GM18498 (cell line): ENCODE results near the gene CP.
"Not testable (repeated sequence)": the region's sequence is repeated elsewhere in the genome, so short reads cannot be mapped to it uniquely, and the experiment has no call there.

Experiments
- ATAC-seq: cut with Tn5 transposase; IDR thresholded peaks from one replicate; pipeline ENCODE4 v1.9.1; 2021; ENCODE audit warnings: mild to moderate bottlenecking, moderate library complexity; ENCODE audit not compliant: unreplicated experiment

Gene CP

GRCh38 chr3:149221783-149222517, at the start of gene CP:
CP (minus strand) TSS chr3:149221829; CDS start chr3:149221792, 37 bp downstream.
- no peak for ATAC-seq

GRCh38 chr3:149270180-149270579, 48.6 kb upstream of the CP start:
- ATAC-seq: no peak

- ATAC-seq: no peak
These were observed 48.1 kb upstream of the CP start for GRCh38 chr3:149269687-149270086.

- no peak for ATAC-seq
These were observed 45.9 kb upstream of the CP start for GRCh38 chr3:149267565-149267964.

- ATAC-seq: no peak
These were observed 45.1 kb upstream of the CP start for GRCh38 chr3:149266736-149267135.

GRCh38 chr3:149263856-149264255, 42.2 kb upstream of the CP start:
- no peak for ATAC-seq

- ATAC-seq: no peak
These were observed 37.1 kb upstream of the CP start for GRCh38 chr3:149258714-149259113.

GRCh38 chr3:149258298-149258697, 36.7 kb upstream of the CP start:
- no peak for ATAC-seq

GRCh38 chr3:149252272-149252671, 30.6 kb upstream of the CP start:
- no peak for ATAC-seq

GRCh38 chr3:149251186-149251585, 29.6 kb upstream of the CP start:
- no peak for ATAC-seq

- peak; percentile 47 for ATAC-seq
These were observed 26.5 kb upstream of the CP start for GRCh38 chr3:149247929-149248691.

- no peak for ATAC-seq
These were observed 25.5 kb upstream of the CP start for GRCh38 chr3:149247008-149247710.

GRCh38 chr3:149245738-149246451, 24.3 kb upstream of the CP start:
- peak; percentile 85 for ATAC-seq

GRCh38 chr3:149243540-149243939, 21.9 kb upstream of the CP start:
- ATAC-seq: peak; percentile 31

GRCh38 chr3:149239357-149239936, 17.8 kb upstream of the CP start:
- no peak for ATAC-seq

- ATAC-seq: not testable (repeated sequence)
These were observed 16.6 kb upstream of the CP start for GRCh38 chr3:149238268-149238667.

- no peak for ATAC-seq
These were observed 14.2 kb upstream of the CP start for GRCh38 chr3:149235599-149236424.

GRCh38 chr3:149234671-149235245, 13.1 kb upstream of the CP start:
- ATAC-seq: no peak

- no peak for ATAC-seq
These were observed 11.7 kb upstream of the CP start for GRCh38 chr3:149233323-149233722.
